GM21526 (cell line): ENCODE data around the gene HOXC12.

Source experiments
- ATAC-seq: cut with Tn5 transposase; IDR thresholded peaks from one replicate; pipeline ENCODE4 v1.9.1; 2021; ENCODE audit warnings: moderate library complexity; ENCODE audit not compliant: unreplicated experiment, low FRiP score

Gene HOXC12

GRCh38 chr12:53955036-53955775 lies 503 bp downstream of the HOXC12 start:
- no peak for ATAC-seq

DNA sequence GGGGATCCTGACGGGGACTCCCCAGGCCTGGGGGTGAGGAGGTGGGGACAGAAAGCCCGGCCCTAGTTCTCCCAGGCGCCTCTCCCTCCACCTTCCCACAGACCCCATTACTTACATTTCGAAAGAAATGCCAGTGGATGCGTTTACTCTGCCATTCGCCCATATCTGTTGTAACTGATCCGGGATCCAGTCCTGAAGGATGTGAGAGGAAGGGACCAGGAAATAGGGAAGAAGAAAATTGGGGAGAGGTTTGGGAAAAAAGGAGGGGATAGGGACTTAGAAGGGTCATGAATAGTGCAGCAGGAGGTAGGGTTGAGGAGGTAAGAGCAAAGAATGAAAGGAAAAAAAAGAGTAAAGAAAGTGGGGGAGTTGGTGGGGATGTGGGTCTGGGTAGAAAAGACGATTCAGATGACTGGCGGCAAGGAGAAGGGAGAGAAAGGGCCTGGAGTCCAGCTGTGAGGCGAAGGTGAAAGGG lies 1.1 kb downstream of the HOXC12 start:
- ATAC-seq = no peak

GRCh38 chr12:53956251-53956887 lies 1.7 kb downstream of the HOXC12 start:
- no peak for ATAC-seq

DNA sequence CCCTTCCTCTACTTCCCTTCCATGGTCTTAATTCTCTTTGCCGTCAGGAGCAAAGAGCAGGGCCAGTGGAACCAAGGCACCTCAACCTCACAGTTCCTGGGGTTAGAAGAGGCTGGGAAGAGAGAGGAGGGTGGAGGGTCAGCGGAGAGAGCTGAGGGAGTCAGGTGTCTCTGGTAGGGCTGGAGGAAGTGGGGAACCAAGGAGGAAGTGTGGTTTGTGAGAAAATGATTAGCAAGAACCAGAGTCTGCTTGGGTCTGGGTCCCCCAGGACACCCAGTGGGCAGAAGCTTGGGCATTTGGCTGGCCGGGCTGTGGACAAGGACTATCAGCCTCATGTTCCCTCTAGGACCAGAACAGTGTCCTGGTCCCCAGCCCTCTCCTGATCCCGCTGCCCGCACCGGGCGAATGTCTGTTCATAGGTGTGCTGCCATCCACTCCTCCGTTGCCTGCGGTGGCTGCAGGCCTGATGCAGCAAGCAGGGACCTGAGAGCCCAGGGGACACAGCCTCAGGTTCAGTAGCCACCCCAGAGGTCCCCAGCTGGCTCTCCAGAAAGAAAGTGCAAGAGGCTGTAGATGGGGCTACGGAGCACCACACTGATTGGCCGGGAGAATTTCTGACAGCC lies 2.3 kb downstream of the HOXC12 start:
- no peak for ATAC-seq

DNA sequence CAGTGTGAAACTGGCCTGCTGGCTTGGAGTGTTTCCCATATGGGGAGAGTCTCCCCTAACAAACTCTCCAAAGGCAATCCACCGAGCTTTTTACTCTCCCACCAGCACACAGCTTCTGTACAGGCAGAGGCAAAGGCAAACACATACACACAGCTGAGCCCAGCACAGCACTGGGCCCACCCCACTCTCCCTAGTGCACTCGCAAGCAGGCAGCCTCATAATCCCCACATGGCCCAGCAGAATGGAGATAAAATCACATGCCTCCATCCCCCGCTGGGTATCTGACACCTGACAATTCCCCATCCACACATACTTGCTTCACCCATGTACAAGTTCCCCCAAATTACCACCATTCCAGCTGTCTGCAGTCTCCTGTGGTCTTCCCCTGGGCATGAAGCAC lies 3.4 kb downstream of the HOXC12 start:
- ATAC-seq = no peak

DNA sequence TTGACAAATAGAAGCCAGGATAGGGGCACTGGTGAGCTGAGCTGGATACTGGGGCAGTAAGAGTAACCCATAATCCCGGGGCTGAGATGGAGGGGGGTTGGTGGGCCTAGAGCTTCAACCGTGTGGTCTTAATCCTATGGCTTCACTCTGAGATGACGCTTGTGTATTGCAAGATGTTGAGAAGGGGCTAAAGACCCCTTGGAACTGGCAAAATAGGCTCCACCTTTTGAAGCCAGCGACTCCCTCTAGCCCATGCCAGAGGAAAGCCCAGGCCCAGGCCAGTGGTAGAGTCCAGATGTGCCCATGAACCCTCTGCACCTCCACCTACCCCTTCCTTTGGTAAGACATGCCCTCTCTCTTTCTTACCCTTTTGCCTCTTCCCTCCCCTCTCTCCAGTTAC lies 4.6 kb downstream of the HOXC12 start:
- no peak for ATAC-seq

- no peak for ATAC-seq
Measured at GRCh38 chr12:53960187-53961024, 5.7 kb downstream of the HOXC12 start.

DNA sequence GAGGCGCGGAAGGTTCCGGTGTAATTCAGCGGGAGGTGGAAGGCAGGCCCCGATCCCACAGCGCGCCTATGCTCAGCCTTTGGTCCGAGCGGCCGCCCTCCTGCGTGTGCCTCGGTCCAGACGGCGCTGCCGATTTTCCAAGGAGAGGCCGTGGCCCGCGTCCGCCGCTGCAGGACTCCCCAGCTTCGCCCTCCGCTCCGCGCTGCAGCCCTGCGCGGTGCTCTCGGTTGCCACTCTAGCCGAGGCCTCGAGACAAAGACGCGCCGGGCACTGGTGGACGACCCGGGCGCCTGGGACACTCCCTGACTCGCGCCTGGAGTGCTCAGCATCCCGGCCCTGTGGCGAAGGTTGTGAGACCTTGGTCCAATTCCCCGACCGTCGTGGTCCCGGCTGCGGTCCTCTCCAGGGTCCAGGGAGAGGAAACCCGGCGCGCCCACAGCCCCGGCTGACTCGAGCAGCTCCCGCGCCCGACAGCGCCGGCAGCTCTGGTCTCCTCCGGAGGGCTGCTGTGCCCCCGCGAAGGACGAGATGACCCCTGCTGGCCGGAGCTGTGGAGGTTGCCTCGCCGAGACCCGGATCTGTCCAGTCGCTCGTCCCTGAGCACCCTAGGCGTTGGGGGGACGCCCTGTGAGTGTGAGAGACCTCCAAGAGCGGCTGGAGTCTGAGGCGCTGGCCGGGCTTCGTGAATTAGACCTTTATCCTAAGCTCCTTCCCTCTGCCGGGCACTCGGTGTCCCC lies 6.5 kb downstream of the HOXC12 start:
- no peak for ATAC-seq

- ATAC-seq = no peak
Measured at GRCh38 chr12:53963005-53963404, 8.3 kb downstream of the HOXC12 start.

DNA sequence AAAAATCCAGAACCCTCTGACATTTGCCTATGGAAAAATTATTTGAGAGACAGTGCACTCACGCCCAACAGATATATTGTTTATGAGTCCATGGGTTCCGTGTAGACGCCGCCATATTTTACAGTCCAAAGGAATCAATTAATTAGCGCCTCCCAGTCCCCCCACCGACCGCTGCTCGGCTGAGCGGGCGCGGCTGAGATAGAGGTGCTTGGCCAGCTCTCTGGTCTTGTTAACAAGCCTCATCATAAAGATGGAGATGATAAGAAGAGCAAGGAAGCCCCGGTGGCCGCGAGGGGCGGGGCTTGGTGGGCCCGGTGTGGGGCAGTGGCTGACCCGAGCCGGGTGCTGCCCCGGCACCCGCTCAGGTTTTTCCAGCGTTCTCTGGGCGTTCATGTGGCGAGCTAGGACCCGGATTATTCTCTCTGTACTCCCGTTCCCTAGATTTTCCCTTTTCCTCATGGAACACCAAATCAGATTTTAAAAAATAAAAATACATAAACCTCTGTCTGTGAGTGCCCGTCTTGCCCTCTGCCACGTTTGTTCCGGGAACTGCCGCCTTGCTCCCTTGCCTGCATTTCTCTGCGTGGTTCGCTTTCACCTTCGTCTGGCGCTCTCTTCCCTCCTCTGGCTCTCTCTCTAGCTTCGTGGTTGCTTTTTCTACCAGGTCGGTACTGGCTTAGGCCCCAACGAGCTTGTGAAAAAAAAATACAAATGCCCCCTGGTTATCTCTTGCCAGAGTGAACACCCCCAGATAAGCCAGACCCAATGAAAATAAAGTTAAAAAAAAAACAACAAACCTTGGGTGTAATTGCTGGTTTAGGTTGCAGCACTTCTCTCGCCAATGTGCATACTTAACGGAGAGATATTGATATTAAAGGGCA lies 9.0 kb downstream of the HOXC12 start:
- ATAC-seq = no peak

- ATAC-seq = no peak
Measured at GRCh38 chr12:53964315-53964713, 9.6 kb downstream of the HOXC12 start.

- no peak for ATAC-seq
Measured at GRCh38 chr12:53965281-53966084, 10.8 kb downstream of the HOXC12 start.

DNA sequence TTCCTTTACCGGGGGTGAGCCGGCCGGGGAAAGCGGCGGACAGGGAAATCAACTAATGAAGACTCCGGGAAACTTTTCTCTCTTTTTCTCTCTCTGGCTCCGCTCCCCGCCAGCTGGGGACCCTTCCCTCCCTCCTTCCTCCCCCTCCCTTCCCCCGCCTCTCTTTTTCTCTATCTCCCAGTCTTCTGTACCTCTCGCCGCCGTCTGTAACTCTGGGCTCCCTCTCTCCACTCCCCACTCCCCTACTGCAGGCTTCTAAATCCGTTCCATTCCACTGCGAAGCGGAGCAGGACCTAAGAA lies 11.3 kb downstream of the HOXC12 start:
- ATAC-seq = no peak

DNA sequence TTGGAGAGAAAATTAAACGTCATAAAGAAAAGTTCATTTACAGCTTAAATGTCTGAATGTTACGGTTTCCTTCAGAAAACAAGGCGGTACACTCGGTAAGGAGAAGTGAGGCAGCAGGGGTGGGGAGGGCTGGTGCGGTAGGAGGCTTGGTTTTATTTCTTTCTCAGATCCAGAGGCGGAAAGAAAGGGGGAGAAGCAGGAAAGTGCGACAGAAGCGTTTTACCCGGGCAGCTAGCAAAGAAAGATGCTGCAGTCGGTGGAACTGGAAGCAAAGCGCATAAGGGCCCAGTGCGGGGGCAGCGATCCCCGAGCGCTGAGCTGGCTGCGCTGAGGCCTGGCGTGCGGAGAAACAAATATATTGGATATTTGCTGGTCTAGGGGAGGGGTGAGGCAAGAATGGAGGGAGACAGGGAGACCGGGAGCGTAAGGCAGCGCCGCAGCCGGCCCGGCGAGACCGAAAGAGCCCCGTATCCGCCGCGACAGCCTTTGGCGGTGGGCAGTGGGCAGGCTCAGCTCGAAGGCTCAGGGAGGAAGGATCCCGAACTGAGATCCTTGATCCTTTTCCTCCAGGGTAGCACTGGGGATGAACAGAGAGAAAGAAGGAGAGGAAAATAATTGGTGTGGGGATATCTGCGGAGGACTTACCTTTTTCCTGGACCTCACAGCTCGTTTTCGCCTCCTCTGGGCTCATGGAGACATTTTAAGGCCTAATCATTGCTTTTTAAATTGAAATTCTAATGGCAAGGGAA lies 11.9 kb downstream of the HOXC12 start:
- ATAC-seq = no peak

- ATAC-seq = no peak
Measured at GRCh38 chr12:53967421-53967925, 12.8 kb downstream of the HOXC12 start.

- no peak for ATAC-seq
Measured at GRCh38 chr12:53968214-53969127, 13.8 kb downstream of the HOXC12 start.
